ENCODE data around the gene STRADA. TPM values are rescaled to one million over a fixed set of nuclear protein-coding genes. Genes with fewer than 3 reads are reported as not detected.

STRADA gene
- total and polyA plus RNA-seq, 2 experiments from 2014 or later, result 19.9 to 24.4 TPM

DNA sequence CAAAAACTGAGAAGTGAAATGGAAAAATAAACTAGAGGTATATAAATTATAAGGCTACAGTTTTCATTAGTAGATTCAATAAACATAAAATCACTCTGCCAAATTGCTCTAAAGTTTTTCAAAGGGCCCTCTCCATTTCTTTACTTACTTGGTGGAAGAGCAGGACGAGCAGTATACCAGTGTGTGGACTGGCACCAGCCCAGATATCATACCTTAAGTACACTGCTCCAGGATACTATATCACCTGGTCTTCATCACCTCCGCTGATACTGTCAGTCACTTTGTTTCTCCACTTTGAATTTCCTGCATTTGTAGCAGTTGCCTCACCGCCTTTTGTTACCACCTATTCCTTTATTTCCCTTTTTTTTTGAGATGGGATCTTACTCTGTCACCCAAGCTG is 81.7 kb downstream of the STRADA start:
- H3K27me3 ChIP-seq, result no peaks in the 10 kb centered on the region
- no peaks in the 10 kb centered on the region for H3K9me2 ChIP-seq (replicated peaks; ENCODE audit: insufficient read depth)
- H3K79me2 ChIP-seq, result no peaks in the 10 kb centered on the region
- H2AFZ ChIP-seq, result no peak overlapping the region
- WGBS (ENCODE audit: low lambda C conversion rate, missing lambda C conversion rate), result 90% methylated on average over 3 of the region's 3 CpGs
- no peaks in the 10 kb centered on the region for H4K20me1 ChIP-seq (ENCODE audit: insufficient read depth, poor library complexity, severe bottlenecking)
- H3K4me3 ChIP-seq, result no peak overlapping the region
- no peak for TF ChIP-seq EZH2 (IDR thresholded peaks at IDR 0.05; ENCODE audit: borderline replicate concordance)
- TF ChIP-seq, protein P1, sequence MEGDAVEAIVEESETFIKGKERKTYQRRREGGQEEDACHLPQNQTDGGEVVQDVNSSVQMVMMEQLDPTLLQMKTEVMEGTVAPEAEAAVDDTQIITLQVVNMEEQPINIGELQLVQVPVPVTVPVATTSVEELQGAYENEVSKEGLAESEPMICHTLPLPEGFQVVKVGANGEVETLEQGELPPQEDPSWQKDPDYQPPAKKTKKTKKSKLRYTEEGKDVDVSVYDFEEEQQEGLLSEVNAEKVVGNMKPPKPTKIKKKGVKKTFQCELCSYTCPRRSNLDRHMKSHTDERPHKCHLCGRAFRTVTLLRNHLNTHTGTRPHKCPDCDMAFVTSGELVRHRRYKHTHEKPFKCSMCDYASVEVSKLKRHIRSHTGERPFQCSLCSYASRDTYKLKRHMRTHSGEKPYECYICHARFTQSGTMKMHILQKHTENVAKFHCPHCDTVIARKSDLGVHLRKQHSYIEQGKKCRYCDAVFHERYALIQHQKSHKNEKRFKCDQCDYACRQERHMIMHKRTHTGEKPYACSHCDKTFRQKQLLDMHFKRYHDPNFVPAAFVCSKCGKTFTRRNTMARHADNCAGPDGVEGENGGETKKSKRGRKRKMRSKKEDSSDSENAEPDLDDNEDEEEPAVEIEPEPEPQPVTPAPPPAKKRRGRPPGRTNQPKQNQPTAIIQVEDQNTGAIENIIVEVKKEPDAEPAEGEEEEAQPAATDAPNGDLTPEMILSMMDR (IDR thresholded peaks at IDR 0.05; ENCODE audit: poor library complexity), result no peak
- no peak for TF ChIP-seq EZH2phosphoT487 (IDR thresholded peaks at IDR 0.05; ENCODE audit: low read depth, severe bottlenecking, unreplicated experiment)
- no peaks in the 10 kb centered on the region for H3K36me3 ChIP-seq (replicated peaks; ENCODE audit: insufficient read depth, low read depth)
- no peak for DNase-seq (ENCODE audit: low spot score)
- H3K27ac ChIP-seq, result no peak overlapping the region
- H3K9me3 ChIP-seq (ENCODE audit: low read depth), result no peaks in the 10 kb centered on the region
- no peaks in the 10 kb centered on the region for H3K4me1 ChIP-seq (ENCODE audit: insufficient read depth)
- H3K4me2 ChIP-seq, result no peak overlapping the region

DNA sequence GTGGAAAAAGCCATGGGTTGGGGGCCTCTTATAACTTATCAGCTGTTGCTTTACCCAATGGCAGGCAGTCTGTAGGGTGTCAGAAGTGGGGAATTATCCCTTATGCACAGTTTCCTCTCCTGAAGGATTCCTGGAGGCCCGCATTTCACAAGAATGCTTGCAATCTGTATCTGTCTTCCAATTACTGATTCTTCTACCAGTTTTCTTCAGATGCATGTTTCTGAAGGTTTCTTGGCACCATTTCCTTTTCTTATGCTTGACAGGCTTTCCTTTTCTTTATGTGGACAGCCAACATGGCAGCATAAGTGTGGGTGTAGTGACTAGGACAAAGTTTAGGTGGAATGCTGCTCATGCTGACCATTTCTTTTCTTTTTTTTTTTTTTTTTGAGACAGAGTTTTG is 83.2 kb downstream of the STRADA start:
- no peaks in the 10 kb centered on the region for H4K20me1 ChIP-seq (ENCODE audit: insufficient read depth, poor library complexity, severe bottlenecking)
- no peaks in the 10 kb centered on the region for H3K4me1 ChIP-seq (ENCODE audit: insufficient read depth)
- H3K9me3 ChIP-seq (ENCODE audit: low read depth), result no peaks in the 10 kb centered on the region
- H3K9me2 ChIP-seq (replicated peaks; ENCODE audit: insufficient read depth), result no peaks in the 10 kb centered on the region
- H3K4me3 ChIP-seq, result no peak overlapping the region
- no peaks in the 10 kb centered on the region for H3K27me3 ChIP-seq
- no peak for DNase-seq (ENCODE audit: low spot score)
- H3K27ac ChIP-seq, result no peak overlapping the region
- WGBS (ENCODE audit: low lambda C conversion rate, missing lambda C conversion rate), result 65% methylated on average over 1 of the region's 1 CpG
- TF ChIP-seq, protein P1 (IDR thresholded peaks at IDR 0.05; ENCODE audit: poor library complexity), result no peak
- TF ChIP-seq EZH2 (IDR thresholded peaks at IDR 0.05; ENCODE audit: borderline replicate concordance), result no peak
- TF ChIP-seq EZH2phosphoT487 (IDR thresholded peaks at IDR 0.05; ENCODE audit: low read depth, severe bottlenecking, unreplicated experiment), result no peak
- H2AFZ ChIP-seq, result no peak overlapping the region
- no peaks in the 10 kb centered on the region for H3K36me3 ChIP-seq (replicated peaks; ENCODE audit: insufficient read depth, low read depth)
- H3K4me2 ChIP-seq, result no peak overlapping the region
- H3K79me2 ChIP-seq, result no peaks in the 10 kb centered on the region

DNA sequence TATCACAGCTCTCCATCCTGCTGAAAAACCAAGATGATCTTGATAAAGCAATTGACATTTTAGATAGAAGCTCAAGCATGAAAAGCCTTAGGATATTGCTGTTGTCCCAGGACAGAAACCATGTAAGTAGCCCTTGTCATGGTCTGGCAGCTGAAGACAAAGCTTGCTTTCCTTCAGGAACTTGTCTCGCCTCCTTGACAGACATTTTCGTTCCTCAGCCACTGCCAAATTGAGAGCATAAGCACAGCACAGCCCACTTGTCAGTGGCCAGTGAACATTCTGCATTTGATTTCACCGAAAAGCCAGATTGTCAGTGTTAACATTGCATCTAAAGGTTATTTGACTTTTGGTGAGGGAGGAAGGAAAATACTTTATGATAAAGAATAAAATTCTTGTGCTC is 83.8 kb downstream of the STRADA start:
- Histone ChIP-seq H3K9me2 (replicated peaks; ENCODE audit: insufficient read depth) (no peaks in the 10 kb centered on the region), H3K4me2 (no peak overlapping the region), H3K4me3 (no peak overlapping the region), H3K27me3 (no peaks in the 10 kb centered on the region), H3K79me2 (no peaks in the 10 kb centered on the region), H3K36me3 (replicated peaks; ENCODE audit: insufficient read depth, low read depth) (no peaks in the 10 kb centered on the region), H3K27ac (no peak overlapping the region), H2AFZ (no peak overlapping the region), H4K20me1 (ENCODE audit: insufficient read depth, poor library complexity, severe bottlenecking) (no peaks in the 10 kb centered on the region), H3K9me3 (ENCODE audit: low read depth) (no peaks in the 10 kb centered on the region), H3K4me1 (ENCODE audit: insufficient read depth) (no peaks in the 10 kb centered on the region)
- WGBS (ENCODE audit: low lambda C conversion rate, missing lambda C conversion rate), result 88% methylated on average over 3 of the region's 3 CpGs
- DNase-seq (ENCODE audit: low spot score), result no peak
- TF ChIP-seq EZH2phosphoT487 (IDR thresholded peaks at IDR 0.05; ENCODE audit: low read depth, severe bottlenecking, unreplicated experiment) (no peak), EZH2 (IDR thresholded peaks at IDR 0.05; ENCODE audit: borderline replicate concordance) (no peak)
- TF ChIP-seq, protein P1 (IDR thresholded peaks at IDR 0.05; ENCODE audit: poor library complexity), result no peak

DNA sequence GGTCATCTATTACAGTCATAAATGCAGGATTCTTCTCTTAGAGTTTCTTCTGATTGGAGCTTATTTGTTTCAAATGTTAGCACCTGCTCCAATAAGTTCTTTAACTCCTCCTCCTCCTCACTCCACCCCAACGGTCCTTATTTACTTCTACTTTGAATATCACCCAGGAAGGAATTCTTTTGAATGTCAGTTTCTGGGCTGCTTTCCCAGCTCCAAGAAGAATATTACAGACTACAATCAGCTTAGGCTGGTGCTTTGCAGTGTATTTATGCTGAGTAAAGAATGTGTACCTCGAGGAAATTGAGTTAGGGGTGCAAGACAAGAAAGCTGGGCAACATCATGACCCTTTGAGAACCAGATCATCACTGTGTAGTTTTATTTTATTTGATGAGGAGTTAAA is 88.5 kb downstream of the STRADA start:
- H2AFZ ChIP-seq, result no peak overlapping the region
- no peaks in the 10 kb centered on the region for H3K9me2 ChIP-seq (replicated peaks; ENCODE audit: insufficient read depth)
- H3K4me1 ChIP-seq (ENCODE audit: insufficient read depth), result no peaks in the 10 kb centered on the region
- no peak overlapping the region for H3K4me2 ChIP-seq
- no peak for DNase-seq (ENCODE audit: low spot score)
- no peaks in the 10 kb centered on the region for H4K20me1 ChIP-seq (ENCODE audit: insufficient read depth, poor library complexity, severe bottlenecking)
- no peaks in the 10 kb centered on the region for H3K36me3 ChIP-seq (replicated peaks; ENCODE audit: insufficient read depth, low read depth)
- TF ChIP-seq, protein P1 (IDR thresholded peaks at IDR 0.05; ENCODE audit: poor library complexity), result no peak
- TF ChIP-seq EZH2phosphoT487 (IDR thresholded peaks at IDR 0.05; ENCODE audit: low read depth, severe bottlenecking, unreplicated experiment), result no peak
- TF ChIP-seq EZH2 (IDR thresholded peaks at IDR 0.05; ENCODE audit: borderline replicate concordance), result no peak
- H3K4me3 ChIP-seq, result no peak overlapping the region
- no peaks in the 10 kb centered on the region for H3K9me3 ChIP-seq (ENCODE audit: low read depth)
- no peaks in the 10 kb centered on the region for H3K79me2 ChIP-seq
- H3K27me3 ChIP-seq, result no peaks in the 10 kb centered on the region
- no peak overlapping the region for H3K27ac ChIP-seq
- 62% methylated on average over 2 of the region's 2 CpGs for WGBS (ENCODE audit: low lambda C conversion rate, missing lambda C conversion rate)
